GM23248 (cell line): Measurements from ENCODE around the gene TTPAL. TPM values are rescaled to one million over a fixed set of nuclear protein-coding genes. Genes with fewer than 3 reads are reported as not detected.

Source experiments
- DNase-seq: peaks from one replicate; pipeline ENCODE4 v3.0.0-alpha.2; 2015
- H2AFZ ChIP-seq: fragments of 200-600 bp; sonication (generic); 2 replicates; pipeline ENCODE4 v1.6.1; 2016; ENCODE audit warnings: antibody characterized with exemption
- H3F3A ChIP-seq: fragments of 200-600 bp; sonication (generic); 2 replicates; pipeline ENCODE4 v1.6.1; 2016; ENCODE audit warnings: mild to moderate bottlenecking, antibody characterized with exemption, mixed run types; ENCODE audit not compliant: insufficient read depth
- H3K27ac ChIP-seq: fragments of 200-600 bp; sonication (generic); 2 replicates; pipeline ENCODE4 v1.5.1; 2016; ENCODE audit warnings: mild to moderate bottlenecking
- H3K27me3 ChIP-seq: fragments of 200-600 bp; sonication (generic); replicated peaks from 2 replicates; pipeline ENCODE4 v1.6.1; 2016; ENCODE audit warnings: mild to moderate bottlenecking; ENCODE audit not compliant: insufficient read depth
- H3K36me3 ChIP-seq: fragments of 200-600 bp; sonication (generic); 2 replicates; pipeline ENCODE4 v1.6.1; 2016; ENCODE audit warnings: low read depth, mild to moderate bottlenecking
- H3K4me1 ChIP-seq: fragments of 200-600 bp; sonication (generic); 2 replicates; pipeline ENCODE4 v1.6.1; 2016; ENCODE audit warnings: mild to moderate bottlenecking; ENCODE audit not compliant: insufficient read depth
- H3K4me2 ChIP-seq: fragments of 200-600 bp; sonication (generic); one replicate; pipeline ENCODE4 v1.6.1; 2016; ENCODE audit warnings: mild to moderate bottlenecking; ENCODE audit not compliant: unreplicated experiment
- H3K4me3 ChIP-seq: fragments of 200-600 bp; sonication (generic); 2 replicates; pipeline ENCODE4 v1.5.1; 2016; ENCODE audit warnings: mild to moderate bottlenecking
- H3K79me2 ChIP-seq: fragments of 200-600 bp; sonication (generic); 2 replicates; pipeline ENCODE4 v1.6.1; 2016; ENCODE audit warnings: mild to moderate bottlenecking; ENCODE audit not compliant: insufficient read depth
- H3K9ac ChIP-seq: fragments of 200-600 bp; sonication (generic); 2 replicates; pipeline ENCODE4 v1.6.1; 2016; ENCODE audit warnings: mild to moderate bottlenecking
- H3K9me2 ChIP-seq: fragments of 200-600 bp; sonication (generic); 2 replicates; pipeline ENCODE4 v1.6.1; 2016; ENCODE audit warnings: mixed run types, mild to moderate bottlenecking, moderate library complexity; ENCODE audit not compliant: insufficient read depth
- H3K9me3 ChIP-seq: fragments of 200-600 bp; sonication (generic); one replicate; pipeline ENCODE4 v1.6.1; 2017; ENCODE audit warnings: low read depth
- H4K20me1 ChIP-seq: fragments of 200-600 bp; sonication (generic); 2 replicates; pipeline ENCODE4 v1.6.0; 2016; ENCODE audit not compliant: insufficient read depth
- EZH2 ChIP-seq: fragments of 200-600 bp; sonication (generic); IDR thresholded peaks from 2 replicates; pipeline ENCODE4 v1.6.1; 2018; ENCODE audit warnings: antibody characterized with exemption, mild to moderate bottlenecking; ENCODE audit not compliant: insufficient read depth, poor library complexity, severe bottlenecking
- EZH2phosphoT487 ChIP-seq: fragments of 200-600 bp; sonication (generic); IDR thresholded peaks from 2 replicates; pipeline ENCODE4 v1.6.1; 2018; ENCODE audit warnings: antibody characterized with exemption, moderate library complexity, mild to moderate bottlenecking, low read depth; ENCODE audit not compliant: insufficient read depth
- WGBS, 2 experiments: methylation state at CpG; one replicate each; pipeline ENCODE4 v1.1.6; 2015 to 2017; ENCODE audit warnings: low lambda C conversion rate in 2 of 2, low coverage in 1 of 2; ENCODE audit errors: missing lambda C conversion rate in 2 of 2; 5-methylcytosine and 5-hydroxymethylcytosine counted together
- in situ Hi-C: fragments of 300-500 bp; cut with MboI; formaldehyde crosslinking; loops from 2 replicates; pipeline ENCODE4 v1.15.0; 2020
- polyA plus RNA-seq: library from polyadenylated mRNA; unstranded; fragments of >200 nt; fragmentation: Nextera tagmentation; extraction: Ambion mirVana; gene quantifications from 2 replicates; pipeline ENCODE4 v1.2.1, GENCODE V29; 2016
- total RNA-seq: library from RNA; depleted of rRNA; stranded (reverse); fragments of >200 nt; shearing (Covaris generic); gene quantifications from 2 replicates; pipeline ENCODE4 v1.2.3, GENCODE V29; 2014

Gene TTPAL
- total and polyA plus RNA-seq, 2 experiments from 2014 or later = 11.8 to 19.6 TPM

DNA sequence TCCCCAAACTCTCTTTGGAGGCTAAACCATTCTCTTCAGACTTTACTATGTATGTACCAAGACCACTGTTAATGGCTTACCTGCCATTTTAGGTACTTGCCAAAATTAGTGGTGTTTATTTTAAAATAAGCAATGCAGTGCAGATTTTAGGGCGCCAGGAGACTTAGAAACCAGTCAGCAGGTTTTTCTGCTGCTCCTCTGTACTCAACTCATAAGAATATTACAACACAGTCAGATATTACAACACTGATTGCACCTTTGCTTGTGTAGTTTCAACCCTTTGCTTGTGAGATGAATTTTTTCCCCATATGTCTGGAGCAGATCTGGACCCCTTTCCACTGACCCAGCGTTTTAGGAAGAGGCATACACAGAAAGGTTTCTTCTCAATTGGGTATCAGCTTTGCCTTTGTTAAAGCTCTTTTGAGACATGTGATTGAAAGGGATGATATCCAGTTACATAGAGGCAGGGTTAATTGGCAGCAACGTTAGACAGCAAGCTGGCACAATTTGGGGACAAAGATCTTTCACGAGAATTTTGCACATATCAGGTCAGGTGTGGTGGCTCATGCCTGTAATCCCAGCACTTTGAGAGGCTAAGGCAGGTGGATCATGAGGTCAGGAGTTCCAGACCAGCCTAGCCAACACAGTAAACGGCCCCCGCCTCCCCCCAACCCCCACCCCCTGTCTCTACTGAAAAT is 6.2 kb downstream of the TTPAL start:
- DNase-seq = no peak
- TF ChIP-seq EZH2 = no peak
- no peak for TF ChIP-seq EZH2phosphoT487
- WGBS, 2 experiments = 69 to 75% methylated on average over 5 to 6 of the region's 6 CpGs
- no peak overlapping the region for H3K9ac ChIP-seq
- in situ Hi-C loops = no loop called here
- no peaks in the 10 kb centered on the region for H4K20me1 ChIP-seq
- no peaks in the 10 kb centered on the region for H3K9me3 ChIP-seq
- peaks cover 15% of the 10 kb centered on the region for H3K36me3 ChIP-seq
- peaks cover 11% of the 10 kb centered on the region; the same call in 1 of the 2 replicates for H3F3A ChIP-seq
- no peak overlapping the region for H3K4me2 ChIP-seq
- no peak overlapping the region for H3K27ac ChIP-seq
- H3K4me3 ChIP-seq = no peak overlapping the region
- H3K27me3 ChIP-seq = no peaks in the 10 kb centered on the region
- H3K79me2 ChIP-seq = peaks cover 20% of the 10 kb centered on the region
- no peak overlapping the region for H2AFZ ChIP-seq
- peaks cover 3% of the 10 kb centered on the region for H3K4me1 ChIP-seq
- H3K9me2 ChIP-seq = no peaks in the 10 kb centered on the region

DNA sequence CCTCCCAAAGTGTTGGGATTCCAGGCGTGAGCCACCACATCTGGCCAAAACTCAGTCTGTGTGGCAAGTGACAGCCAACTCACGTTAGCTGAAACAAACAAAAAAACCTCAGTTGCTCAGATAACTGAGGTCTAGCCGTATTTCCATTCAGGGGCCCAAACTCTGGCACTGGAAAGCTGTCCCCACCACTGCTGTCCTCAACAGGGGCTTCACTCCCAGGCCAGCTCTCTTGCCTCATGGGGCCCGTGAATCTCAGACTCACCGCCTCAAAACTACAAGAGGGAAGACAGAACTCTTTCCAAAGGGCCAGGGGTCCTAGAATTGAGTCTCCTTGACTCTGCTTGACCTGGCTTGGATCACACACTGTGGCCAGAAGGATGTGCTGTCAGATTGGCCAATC is 7.4 kb downstream of the TTPAL start:
- Histone ChIP-seq H3K27me3 (no peaks in the 10 kb centered on the region), H3K9me3 (no peaks in the 10 kb centered on the region), H3K4me1 (no peaks in the 10 kb centered on the region), H3K36me3 (peaks cover 19% of the 10 kb centered on the region), H3K9me2 (no peaks in the 10 kb centered on the region), H4K20me1 (no peaks in the 10 kb centered on the region), H2AFZ (no peak overlapping the region), H3K4me3 (no peak overlapping the region), H3K27ac (no peak overlapping the region), H3K9ac (no peak overlapping the region), H3F3A (peaks cover 8% of the 10 kb centered on the region; the same call in 1 of the 2 replicates), H3K4me2 (no peak overlapping the region), H3K79me2 (peaks cover 9% of the 10 kb centered on the region)
- no peak for DNase-seq
- in situ Hi-C loops = no loop called here
- TF ChIP-seq EZH2phosphoT487 (no peak), EZH2 (no peak)
- WGBS, 2 experiments = 79 to 86% methylated on average over 4 to 5 of the region's 5 CpGs

DNA sequence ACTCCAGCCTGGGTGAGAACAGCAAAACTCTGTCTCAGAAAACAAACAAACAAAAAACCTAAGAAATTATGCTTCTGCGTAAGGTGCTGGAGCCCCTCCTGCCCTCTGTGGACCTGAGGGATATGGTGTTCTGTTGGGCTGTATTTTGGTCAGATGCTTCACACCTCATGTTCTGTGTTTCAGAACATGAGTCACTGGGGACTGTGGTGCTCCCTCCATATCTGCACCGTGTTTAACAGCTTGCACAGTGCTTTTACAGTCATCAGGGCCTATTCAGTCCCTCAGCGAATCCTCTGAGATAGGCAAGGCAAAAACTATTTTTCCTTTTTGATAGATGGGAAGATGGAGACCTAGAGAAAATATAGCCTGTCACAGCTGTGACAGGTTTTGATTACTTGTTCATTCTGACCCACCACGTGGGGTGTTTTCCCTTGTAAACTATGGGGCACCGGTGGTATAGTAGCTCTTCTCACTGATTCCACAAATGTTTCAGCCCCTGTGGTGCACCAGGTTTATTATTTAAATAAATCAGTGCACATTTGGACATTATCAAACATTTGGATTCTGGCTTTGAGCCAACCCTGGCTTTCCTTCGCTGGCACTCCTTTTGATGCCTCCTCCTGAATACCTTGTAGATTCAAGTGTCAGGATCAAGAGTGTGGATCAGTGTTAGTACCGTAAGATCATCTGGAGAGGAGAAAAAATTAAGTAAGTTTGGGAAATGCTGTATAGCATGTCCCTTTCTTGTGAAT is 9.6 kb downstream of the TTPAL start:
- H3K27me3 ChIP-seq = no peaks in the 10 kb centered on the region
- H4K20me1 ChIP-seq = no peaks in the 10 kb centered on the region
- in situ Hi-C loops = no loop called here
- H3F3A ChIP-seq = peaks cover 14% of the 10 kb centered on the region
- no peaks in the 10 kb centered on the region for H3K9me3 ChIP-seq
- H3K4me2 ChIP-seq = no peak overlapping the region
- no peak overlapping the region for H3K4me3 ChIP-seq
- peaks cover 8% of the 10 kb centered on the region; the same call in 1 of the 2 replicates for H3K79me2 ChIP-seq
- no peak overlapping the region for H3K9ac ChIP-seq
- no peaks in the 10 kb centered on the region for H3K9me2 ChIP-seq
- no peak for TF ChIP-seq EZH2phosphoT487
- TF ChIP-seq EZH2 = no peak
- WGBS, 2 experiments = 76 to 78% methylated on average over 7 of the region's 7 CpGs
- peaks cover 4% of the 10 kb centered on the region for H3K4me1 ChIP-seq
- H3K27ac ChIP-seq = no peak overlapping the region
- peaks cover 34% of the 10 kb centered on the region for H3K36me3 ChIP-seq
- H2AFZ ChIP-seq = no peak overlapping the region
- peak; percentile 36 for DNase-seq

DNA sequence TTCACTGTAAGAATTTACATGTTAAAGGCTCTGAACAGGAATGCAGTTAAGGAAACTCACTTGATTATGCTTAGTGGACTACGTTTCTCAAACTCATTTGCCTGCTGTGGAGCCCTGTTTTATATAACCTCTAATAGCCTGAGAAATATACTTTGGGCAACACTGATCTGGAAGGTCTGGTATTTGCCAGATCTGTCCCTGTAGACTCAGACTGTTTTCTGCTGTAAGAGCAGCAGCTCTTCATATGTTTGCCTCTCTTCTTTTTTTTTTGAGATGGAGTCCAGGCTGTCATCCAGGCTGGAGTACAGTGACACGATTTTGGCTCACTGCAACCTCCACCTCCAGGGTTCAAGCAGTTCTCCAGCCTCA is 10.1 kb downstream of the TTPAL start:
- Histone ChIP-seq H3K4me1 (peaks cover 9% of the 10 kb centered on the region), H4K20me1 (no peaks in the 10 kb centered on the region), H3F3A (peaks cover 16% of the 10 kb centered on the region), H3K4me3 (no peak overlapping the region), H3K27me3 (no peaks in the 10 kb centered on the region), H3K9me2 (no peaks in the 10 kb centered on the region), H3K79me2 (peaks cover 13% of the 10 kb centered on the region; the same call in 1 of the 2 replicates), H3K9me3 (no peaks in the 10 kb centered on the region), H3K27ac (no peak overlapping the region), H3K36me3 (peaks cover 38% of the 10 kb centered on the region), H3K9ac (no peak overlapping the region), H3K4me2 (no peak overlapping the region), H2AFZ (no peak overlapping the region)
- no peak for DNase-seq
- in situ Hi-C loops = no loop called here
- TF ChIP-seq EZH2 (no peak), EZH2phosphoT487 (no peak)
- 27 to 31% methylated on average over 2 of the region's 2 CpGs for WGBS, 2 experiments
